Raji (cell line): ENCODE results near the gene BAZ1A.

Experiments used
- POLR2A ChIP-seq: IDR thresholded peaks from 2 replicates; pipeline ENCODE4 v1.6.1; 2011; ENCODE audit warnings: low read depth, low read length, control low read depth; ENCODE audit not compliant: insufficient read depth

The BAZ1A gene, protein sequence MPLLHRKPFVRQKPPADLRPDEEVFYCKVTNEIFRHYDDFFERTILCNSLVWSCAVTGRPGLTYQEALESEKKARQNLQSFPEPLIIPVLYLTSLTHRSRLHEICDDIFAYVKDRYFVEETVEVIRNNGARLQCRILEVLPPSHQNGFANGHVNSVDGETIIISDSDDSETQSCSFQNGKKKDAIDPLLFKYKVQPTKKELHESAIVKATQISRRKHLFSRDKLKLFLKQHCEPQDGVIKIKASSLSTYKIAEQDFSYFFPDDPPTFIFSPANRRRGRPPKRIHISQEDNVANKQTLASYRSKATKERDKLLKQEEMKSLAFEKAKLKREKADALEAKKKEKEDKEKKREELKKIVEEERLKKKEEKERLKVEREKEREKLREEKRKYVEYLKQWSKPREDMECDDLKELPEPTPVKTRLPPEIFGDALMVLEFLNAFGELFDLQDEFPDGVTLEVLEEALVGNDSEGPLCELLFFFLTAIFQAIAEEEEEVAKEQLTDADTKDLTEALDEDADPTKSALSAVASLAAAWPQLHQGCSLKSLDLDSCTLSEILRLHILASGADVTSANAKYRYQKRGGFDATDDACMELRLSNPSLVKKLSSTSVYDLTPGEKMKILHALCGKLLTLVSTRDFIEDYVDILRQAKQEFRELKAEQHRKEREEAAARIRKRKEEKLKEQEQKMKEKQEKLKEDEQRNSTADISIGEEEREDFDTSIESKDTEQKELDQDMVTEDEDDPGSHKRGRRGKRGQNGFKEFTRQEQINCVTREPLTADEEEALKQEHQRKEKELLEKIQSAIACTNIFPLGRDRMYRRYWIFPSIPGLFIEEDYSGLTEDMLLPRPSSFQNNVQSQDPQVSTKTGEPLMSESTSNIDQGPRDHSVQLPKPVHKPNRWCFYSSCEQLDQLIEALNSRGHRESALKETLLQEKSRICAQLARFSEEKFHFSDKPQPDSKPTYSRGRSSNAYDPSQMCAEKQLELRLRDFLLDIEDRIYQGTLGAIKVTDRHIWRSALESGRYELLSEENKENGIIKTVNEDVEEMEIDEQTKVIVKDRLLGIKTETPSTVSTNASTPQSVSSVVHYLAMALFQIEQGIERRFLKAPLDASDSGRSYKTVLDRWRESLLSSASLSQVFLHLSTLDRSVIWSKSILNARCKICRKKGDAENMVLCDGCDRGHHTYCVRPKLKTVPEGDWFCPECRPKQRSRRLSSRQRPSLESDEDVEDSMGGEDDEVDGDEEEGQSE (N-terminal part only)

GRCh38 chr14:34875031-34875922 lies at the start of gene BAZ1A:
Gene BAZ1A, minus strand, starts transcription at chr14:34875360. Its CDS starts 756 bp downstream, at chr14:34874604.
- TF ChIP-seq POLR2A, result peak; percentile 79

DNA sequence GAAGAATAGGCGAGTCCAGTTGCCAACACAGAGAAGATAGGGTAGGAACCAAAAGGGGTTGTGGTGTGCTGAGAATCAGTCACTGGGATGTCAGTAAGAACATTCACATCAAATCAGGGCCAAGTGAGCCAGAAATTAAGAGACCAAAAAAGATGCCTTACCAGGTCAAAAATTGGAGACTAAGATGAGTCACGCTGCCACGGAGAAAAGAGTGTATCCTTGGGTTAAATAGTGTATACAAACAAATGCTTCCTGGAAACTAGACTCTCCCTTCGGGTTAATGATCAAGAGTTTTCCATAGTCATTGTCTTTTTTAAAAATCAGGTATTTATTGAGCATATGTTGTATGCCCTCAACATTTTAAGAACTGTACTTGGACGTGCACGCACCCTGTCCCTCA lies 45.2 kb upstream of the BAZ1A start:
- no peak for TF ChIP-seq POLR2A

GRCh38 chr14:34913619-34914018 lies 38.5 kb upstream of the BAZ1A start:
- TF ChIP-seq POLR2A, result no peak

GRCh38 chr14:34912966-34913365 lies 37.8 kb upstream of the BAZ1A start:
- TF ChIP-seq POLR2A, result no peak

GRCh38 chr14:34912182-34912581 lies 37.0 kb upstream of the BAZ1A start:
- no peak for TF ChIP-seq POLR2A

DNA sequence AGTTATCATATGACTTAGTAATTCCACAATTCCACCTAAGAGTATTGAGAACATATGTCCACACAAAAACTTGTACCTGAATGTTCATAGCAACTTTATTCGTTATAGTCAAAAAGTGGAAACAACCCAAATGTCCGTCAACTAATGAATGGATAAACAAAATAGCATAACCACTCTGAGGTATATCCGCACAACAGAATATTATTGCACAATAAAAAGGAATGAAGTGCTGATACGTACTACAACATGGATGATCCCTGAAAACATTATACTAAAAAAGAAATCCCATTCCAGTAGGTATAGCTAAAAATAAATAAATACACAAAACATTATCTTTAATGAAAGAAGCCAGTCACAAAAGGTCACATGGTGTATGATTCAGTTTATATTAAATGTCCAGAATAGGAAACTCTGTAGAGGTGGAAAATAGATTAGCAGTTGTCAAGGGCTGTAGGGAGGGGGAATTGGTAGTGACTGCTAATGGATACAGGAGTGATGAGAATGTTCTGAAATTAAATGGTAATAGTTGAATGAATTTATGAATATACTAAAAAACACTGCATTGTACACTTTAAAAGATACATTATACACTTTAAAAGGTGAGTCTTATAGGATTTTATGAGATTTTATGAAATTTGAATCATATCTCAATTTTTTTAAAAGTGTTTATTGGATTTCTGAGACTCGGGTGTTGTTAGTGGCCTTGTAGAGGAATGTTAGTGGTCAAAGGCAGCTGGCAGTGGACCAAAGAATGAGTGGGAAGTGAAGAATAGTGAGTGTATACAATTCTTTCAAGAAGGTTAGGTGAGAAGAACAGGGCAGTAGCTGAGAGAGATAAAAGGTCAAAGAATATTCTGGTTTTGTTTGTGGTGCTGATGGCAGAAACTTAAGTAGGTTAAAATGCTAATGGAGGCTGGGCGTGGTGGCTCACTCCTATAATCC lies 36.3 kb upstream of the BAZ1A start:
- TF ChIP-seq POLR2A, result no peak

GRCh38 chr14:34906287-34906686 lies 31.1 kb upstream of the BAZ1A start:
- TF ChIP-seq POLR2A, result no peak

- TF ChIP-seq POLR2A, result no peak
These were observed 20.1 kb upstream of the BAZ1A start for GRCh38 chr14:34895277-34895676.

DNA sequence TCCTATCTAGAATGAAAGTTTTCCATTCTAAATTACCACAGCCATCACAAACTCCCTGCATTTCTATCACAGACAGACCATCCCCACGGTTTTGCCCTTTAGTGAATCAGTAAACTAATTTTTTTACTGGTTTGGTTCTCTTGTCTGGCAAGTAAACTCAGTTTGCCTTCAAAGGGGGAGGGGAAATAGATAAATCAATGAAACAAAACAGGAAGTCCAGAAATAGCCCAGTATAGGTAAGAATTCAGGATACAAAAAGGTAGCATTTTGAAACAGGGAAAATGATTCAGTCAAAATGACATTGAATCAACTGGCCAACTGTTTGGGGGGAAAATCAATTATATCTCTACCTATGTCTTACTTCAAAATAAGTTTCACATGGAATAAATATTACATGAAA lies 15.8 kb upstream of the BAZ1A start:
- TF ChIP-seq POLR2A, result no peak

- TF ChIP-seq POLR2A, result no peak
These were observed 13.0 kb upstream of the BAZ1A start for GRCh38 chr14:34888186-34888585.

DNA sequence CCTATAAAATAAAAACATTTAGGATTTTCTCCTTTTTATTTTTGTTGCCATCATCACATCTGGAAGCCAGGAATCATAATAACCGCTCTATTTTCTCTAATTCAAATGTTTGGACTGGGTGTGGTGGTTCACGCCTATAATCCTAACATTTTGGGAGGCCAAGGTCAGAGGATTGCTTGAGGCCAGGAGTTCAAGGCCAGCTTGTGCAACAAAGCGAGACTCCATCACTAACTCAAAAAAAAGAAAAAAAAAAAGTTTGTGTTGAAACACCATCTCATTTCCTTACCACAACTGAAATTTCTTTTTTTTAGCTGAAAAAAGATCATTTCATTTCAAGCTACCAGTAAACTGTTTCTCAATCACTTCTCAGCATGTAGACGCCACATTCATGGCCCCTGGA lies 8.8 kb upstream of the BAZ1A start:
- no peak for TF ChIP-seq POLR2A

- TF ChIP-seq POLR2A, result no peak
These were observed 652 bp downstream of the BAZ1A start for GRCh38 chr14:34874386-34875030.
